Activated CD8-positive, alpha-beta memory T cell treated with anti-CD3 and anti-CD28 coated beads, Interleukin-2, amount 10 ng/mL, durations not matched to agents 7 days and 5 days (primary cell): ENCODE results near the gene SPRYD3. TPM values are rescaled to one million over a fixed set of nuclear protein-coding genes. Genes with fewer than 3 reads are reported as not detected.
"Not testable (repeated sequence)": the region's sequence is repeated elsewhere in the genome, so short reads cannot be mapped to it uniquely, and the experiment has no call there.

ENCODE experiments used
- ATAC-seq: fragments of 150-1000 bp; cut with Tn5 transposase; one replicate; pipeline ENCODE4 v1.10.0; 2021; ENCODE audit warnings: moderate library complexity
- CTCF ChIA-PET: fragments of 350-600 bp; sonication (Branson Sonifier 250); formaldehyde crosslinking; loops from one replicate; lab custom pipeline; 2021; ENCODE audit warnings: antibody characterized with exemption; lab: Charles Lee
- DNase-seq: peaks from one replicate; pipeline ENCODE4 v3.0.0-alpha.2; 2020
- H3K27ac Mint-ChIP-seq: one replicate; pipeline ENCODE4 v1.8.0; 2021; ENCODE audit warnings: mild to moderate bottlenecking, mixed read lengths
- H3K27me3 Mint-ChIP-seq: one replicate; pipeline ENCODE4 v1.8.0; 2021; ENCODE audit warnings: mixed read lengths
- H3K36me3 Mint-ChIP-seq: one replicate; pipeline ENCODE4 v1.8.0; 2021; ENCODE audit warnings: mild to moderate bottlenecking, mixed read lengths
- H3K4me1 Mint-ChIP-seq: one replicate; pipeline ENCODE4 v1.8.0; 2021; ENCODE audit warnings: mixed read lengths
- H3K4me3 Mint-ChIP-seq: one replicate; pipeline ENCODE4 v1.8.0; 2021; ENCODE audit warnings: mild to moderate bottlenecking, moderate library complexity, mixed read lengths
- H3K9me3 Mint-ChIP-seq: one replicate; pipeline ENCODE4 v1.8.0; 2022; ENCODE audit warnings: low read depth, mixed read lengths
- total RNA-seq, 2 experiments: library from RNA; stranded (reverse); gene quantifications; one replicate each; pipeline ENCODE4 v1.2.3, GENCODE V29; 2021

The SPRYD3 gene
- total RNA-seq, 2 experiments from 2014 or later = 27.8 to 29.7 TPM

GRCh38 chr12:53112431-53112830 lies 33.2 kb upstream of the SPRYD3 start:
- not testable (repeated sequence) for H3K4me3 Mint-ChIP-seq, H3K27me3 Mint-ChIP-seq, DNase-seq, H3K27ac Mint-ChIP-seq, ATAC-seq, H3K36me3 Mint-ChIP-seq, H3K9me3 Mint-ChIP-seq, H3K4me1 Mint-ChIP-seq
- CTCF ChIA-PET = interaction anchor here (0.6 to 1.5 kb wide), 6 partner anchors 13 to 215 kb away, joined by 3 read pairs; no protein-coding TSS in a partner anchor

- Mint-ChIP-seq H3K9me3 (no peaks in the 10 kb centered on the region), H3K27ac (no peak overlapping the region), H3K27me3 (no peaks in the 10 kb centered on the region), H3K4me1 (peaks cover 26% of the 10 kb centered on the region), H3K4me3 (no peak overlapping the region), H3K36me3 (peaks cover 3% of the 10 kb centered on the region)
- CTCF ChIA-PET = no interaction called here
- no peak for DNase-seq
- ATAC-seq = no peak
These were observed 27.9 kb upstream of the SPRYD3 start for GRCh38 chr12:53107122-53107521.

- Mint-ChIP-seq H3K27ac (no peak overlapping the region), H3K9me3 (no peaks in the 10 kb centered on the region), H3K4me3 (no peak overlapping the region), H3K27me3 (no peaks in the 10 kb centered on the region), H3K4me1 (peaks cover 32% of the 10 kb centered on the region), H3K36me3 (peaks cover 3% of the 10 kb centered on the region)
- ATAC-seq (no peak), DNase-seq (no peak)
- CTCF ChIA-PET = interaction anchor here (0.9 to 4.1 kb wide), 3 partner anchors 40 to 54 kb away, joined by 5 to 16 read pairs (median 5); no protein-coding TSS in a partner anchor
These were observed 26.7 kb upstream of the SPRYD3 start for GRCh38 chr12:53105712-53106439.

- H3K27ac Mint-ChIP-seq = peak overlapping the region; percentile 57
- peaks cover 37% of the 10 kb centered on the region for H3K4me1 Mint-ChIP-seq
- no peak for ATAC-seq
- H3K9me3 Mint-ChIP-seq = no peaks in the 10 kb centered on the region
- peaks cover 3% of the 10 kb centered on the region for H3K36me3 Mint-ChIP-seq
- H3K27me3 Mint-ChIP-seq = no peaks in the 10 kb centered on the region
- no peak for DNase-seq
- no peak overlapping the region for H3K4me3 Mint-ChIP-seq
- CTCF ChIA-PET = interaction anchor here (0.9 to 4.1 kb wide), 3 partner anchors 39 to 147 kb away, joined by 3 to 16 read pairs (median 5); a partner anchor contains a TSS
These were observed 26.1 kb upstream of the SPRYD3 start for GRCh38 chr12:53105256-53105655.

- Mint-ChIP-seq H3K4me1 (peaks cover 43% of the 10 kb centered on the region), H3K27ac (peak overlapping the region; percentile 87), H3K27me3 (no peaks in the 10 kb centered on the region), H3K36me3 (peaks cover 3% of the 10 kb centered on the region), H3K4me3 (peak overlapping the region; percentile 54), H3K9me3 (no peaks in the 10 kb centered on the region)
- peak; percentile 74 for DNase-seq
- CTCF ChIA-PET = interaction anchor here (1.2 to 8.0 kb wide), 11 partner anchors 21 to 405 kb away, joined by 4 to 298 read pairs (median 6); partner anchors contain the start of genes CSAD, SPRYD3 and ZNF740
- peak; percentile 32 for ATAC-seq
These were observed 24.7 kb upstream of the SPRYD3 start for GRCh38 chr12:53103860-53104305.

- Mint-ChIP-seq H3K4me3 (peak within 1 kb of the TSS; percentile 54), H3K4me1 (peaks cover 51% of the 10 kb centered on the region), H3K27me3 (no peaks in the 10 kb centered on the region), H3K27ac (peak within 1 kb of the TSS; percentile 87), H3K36me3 (peaks cover 3% of the 10 kb centered on the region), H3K9me3 (no peaks in the 10 kb centered on the region)
- DNase-seq (peak; percentile 86), ATAC-seq (peak; percentile 80)
- CTCF ChIA-PET = interaction anchor here (0.8 to 8.0 kb wide), 26 partner anchors 10 to 1078 kb away, joined by 3 to 298 read pairs (median 4); partner anchors contain the start of genes AAAS, CSAD, SPRYD3 and TARBP2
These were observed 24.0 kb upstream of the SPRYD3 start, which contains the start of gene SOAT2 for GRCh38 chr12:53102883-53103807. Gene SOAT2, plus strand, starts transcription at chr12:53103486. Its CDS starts 92 bp downstream, at chr12:53103578.

GRCh38 chr12:53101931-53102781 lies 23.0 kb upstream of the SPRYD3 start:
- Mint-ChIP-seq H3K36me3 (peaks cover under 1% of the 10 kb centered on the region), H3K9me3 (no peaks in the 10 kb centered on the region), H3K4me3 (no peak overlapping the region), H3K4me1 (peaks cover 54% of the 10 kb centered on the region), H3K27ac (peak overlapping the region; percentile 87), H3K27me3 (no peaks in the 10 kb centered on the region)
- CTCF ChIA-PET = interaction anchor here (0.8 to 8.0 kb wide), 30 partner anchors 9 to 1077 kb away, joined by 3 to 298 read pairs (median 4); partner anchors contain the start of genes AAAS, CSAD, ESPL1 and SPRYD3
- ATAC-seq (no peak), DNase-seq (no peak)

- Mint-ChIP-seq H3K9me3 (no peaks in the 10 kb centered on the region), H3K36me3 (no peaks in the 10 kb centered on the region), H3K4me3 (no peak overlapping the region), H3K4me1 (peaks cover 59% of the 10 kb centered on the region), H3K27ac (no peak overlapping the region), H3K27me3 (peaks cover 2% of the 10 kb centered on the region)
- ATAC-seq (no peak), DNase-seq (no peak)
- CTCF ChIA-PET = interaction anchor here (0.7 to 8.0 kb wide), 8 partner anchors 8 to 220 kb away, joined by 3 to 298 read pairs (median 4); partner anchors contain the start of genes AAAS and SPRYD3
These were observed 22.1 kb upstream of the SPRYD3 start for GRCh38 chr12:53101266-53101665.

- ATAC-seq (no peak), DNase-seq (no peak)
- CTCF ChIA-PET = interaction anchor here (0.7 to 8.0 kb wide), 13 partner anchors 16 to 221 kb away, joined by 3 to 298 read pairs (median 6); partner anchors contain the start of genes AAAS and SPRYD3
- Mint-ChIP-seq H3K27me3 (peaks cover 4% of the 10 kb centered on the region), H3K4me3 (no peak overlapping the region), H3K36me3 (no peaks in the 10 kb centered on the region), H3K27ac (no peak overlapping the region), H3K4me1 (peaks cover 59% of the 10 kb centered on the region), H3K9me3 (no peaks in the 10 kb centered on the region)
These were observed 21.4 kb upstream of the SPRYD3 start for GRCh38 chr12:53100466-53101151.

GRCh38 chr12:53099071-53099882 lies 20.1 kb upstream of the SPRYD3 start:
- DNase-seq = peak; percentile 93
- H3K9me3 Mint-ChIP-seq = no peaks in the 10 kb centered on the region
- peaks cover 56% of the 10 kb centered on the region for H3K4me1 Mint-ChIP-seq
- peaks cover 4% of the 10 kb centered on the region for H3K27me3 Mint-ChIP-seq
- H3K27ac Mint-ChIP-seq = peak overlapping the region; percentile 80
- CTCF ChIA-PET = interaction anchor here (0.8 to 8.0 kb wide), 27 partner anchors 9 to 402 kb away, joined by 3 to 298 read pairs (median 5); partner anchors contain the start of genes CSAD, PFDN5, SPRYD3 and TARBP2
- ATAC-seq = peak; percentile 47
- H3K36me3 Mint-ChIP-seq = no peaks in the 10 kb centered on the region
- peak overlapping the region; percentile 72 for H3K4me3 Mint-ChIP-seq
